CD4-positive, CD25-positive, alpha-beta regulatory T cell (primary cell): ENCODE measurements around the gene TMA16. TPM values are rescaled to one million over a fixed set of nuclear protein-coding genes. Genes with fewer than 3 reads are reported as not detected.

Experiments used
- ATAC-seq, 2 donors: fragments of 150-1000 bp; cut with Tn5 transposase; one replicate each; pipeline ENCODE4 v1.10.0; 2021; ENCODE audit warnings: low read depth in 2 of 2, moderate number of reproducible peaks in 2 of 2, moderate library complexity in 1 of 2
- DNase-seq, 3 donors: peaks; one replicate each; pipeline versions ENCODE4 v3.0.0 to v3.0.0-alpha.2; 2012 to 2022; ENCODE audit warnings: mixed read lengths in 1 of 3
- H3K27ac ChIP-seq: one replicate; pipeline ENCODE4 v1.7.0; 2013; ENCODE audit warnings: mild to moderate bottlenecking, low read length; ENCODE audit not compliant: insufficient read depth, poor library complexity, severe bottlenecking
- H3K27me3 ChIP-seq: one replicate; pipeline ENCODE4 v1.7.0; 2013; ENCODE audit warnings: low read length; ENCODE audit not compliant: control insufficient read depth, insufficient read depth
- H3K36me3 ChIP-seq: one replicate; pipeline ENCODE4 v1.7.0; 2013; ENCODE audit warnings: mild to moderate bottlenecking, low read length, moderate library complexity; ENCODE audit not compliant: control insufficient read depth, insufficient read depth
- H3K4me1 ChIP-seq: 2 replicates; pipeline ENCODE4 v1.7.0; 2013; ENCODE audit warnings: mild to moderate bottlenecking, low read length; ENCODE audit not compliant: insufficient read depth, control insufficient read depth, poor library complexity, severe bottlenecking
- H3K4me3 ChIP-seq: one replicate; pipeline ENCODE4 v1.7.0; 2013; ENCODE audit warnings: low read depth, mild to moderate bottlenecking, low read length, moderate library complexity
- H3K9me3 ChIP-seq, 2 experiments: 1 replicate in 1 of 2; 2 replicates in 1 of 2; pipeline ENCODE4 v1.7.0; 2013; ENCODE audit warnings: low read length in 2 of 2, mild to moderate bottlenecking in 1 of 2, moderate library complexity in 1 of 2; ENCODE audit not compliant: control insufficient read depth in 2 of 2
- H3K27ac Mint-ChIP-seq, 3 donors: one replicate each; pipeline ENCODE4 v1.8.0; 2020 to 2022; ENCODE audit warnings: mild to moderate bottlenecking in 3 of 3, mixed read lengths in 3 of 3, moderate library complexity in 2 of 3
- H3K27me3 Mint-ChIP-seq: one replicate; pipeline ENCODE4 v1.8.0; 2022; ENCODE audit warnings: mild to moderate bottlenecking, mixed read lengths
- H3K36me3 Mint-ChIP-seq: one replicate; pipeline ENCODE4 v1.8.0; 2020; ENCODE audit warnings: mixed read lengths
- H3K4me1 Mint-ChIP-seq, 4 donors: one replicate each; pipeline ENCODE4 v1.8.0; 2020 to 2022; ENCODE audit warnings: mixed read lengths in 4 of 4, mild to moderate bottlenecking in 1 of 4
- H3K4me3 Mint-ChIP-seq, 4 donors: one replicate each; pipeline ENCODE4 v1.8.0; 2020 to 2022; ENCODE audit warnings: mild to moderate bottlenecking in 4 of 4, mixed read lengths in 4 of 4, moderate library complexity in 3 of 4
- H3K9me3 Mint-ChIP-seq, 7 donors: one replicate each; pipeline ENCODE4 v1.8.0; 2020 to 2022; ENCODE audit warnings: mixed read lengths in 7 of 7, mild to moderate bottlenecking in 3 of 7, moderate library complexity in 2 of 7
- polyA plus RNA-seq, 4 donors: library from polyadenylated mRNA; unstranded; fragments of 300-500 nt; fragmentation: Illumina TruSeq; gene quantifications; one replicate each; pipeline ENCODE4 v1.2.3, GENCODE V29; 2021
- total RNA-seq: library from RNA; stranded (reverse); gene quantifications from one replicate; pipeline ENCODE4 v1.2.3, GENCODE V29; 2022

Gene TMA16
- total and polyA plus RNA-seq, 5 donors from 2014 or later = 10.4 to 20.7 (median 15.3) TPM

DNA sequence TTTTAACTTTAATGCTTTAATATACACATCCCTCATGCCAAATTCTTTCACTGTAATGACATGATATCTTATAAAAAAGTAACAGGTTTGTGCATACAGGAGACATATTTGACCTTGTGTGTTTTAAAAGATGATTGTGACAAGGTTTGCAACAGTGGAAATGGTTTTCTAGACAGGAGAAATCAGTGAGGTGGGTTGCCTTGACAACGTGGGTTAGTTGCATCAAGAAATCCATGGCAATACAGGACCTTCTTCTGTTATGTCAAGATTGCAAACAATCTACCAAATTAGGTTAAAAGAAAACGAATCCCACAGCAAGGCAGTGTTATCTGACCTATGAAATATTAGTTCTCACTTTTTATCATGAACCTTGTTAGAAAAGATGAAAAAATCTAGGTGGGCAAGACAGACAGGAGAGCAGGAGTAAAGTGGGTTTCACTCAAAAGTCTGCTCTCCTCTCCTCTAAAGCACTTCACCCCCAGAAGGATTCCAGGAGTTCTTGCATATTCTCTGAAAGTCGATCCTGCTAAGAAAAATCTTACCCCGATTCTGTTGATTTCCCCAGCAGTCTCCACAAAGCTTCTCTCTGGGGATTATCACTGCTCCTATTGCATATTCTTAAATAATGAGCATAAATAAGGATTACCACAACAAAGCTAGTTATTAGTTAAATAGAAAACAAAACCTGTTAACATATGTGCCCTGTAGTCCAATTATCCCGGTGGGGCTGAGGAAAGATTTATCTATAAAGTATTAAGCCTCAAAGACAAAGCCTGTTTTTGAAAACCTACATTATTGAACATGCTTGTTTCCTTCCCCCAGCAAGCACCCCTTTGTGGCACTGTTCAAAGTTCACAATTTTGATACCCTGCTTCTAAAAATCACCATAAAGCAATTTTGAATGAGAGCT, 71.0 kb downstream of the TMA16 start:
- no peak for DNase-seq
- peaks cover 0 to 12% (median 3%) of the 10 kb centered on the region in 7 donors for H3K9me3 Mint-ChIP-seq
- Histone ChIP-seq H3K27me3 (no peaks in the 10 kb centered on the region), H3K27ac (no peak overlapping the region), H3K9me3 (peaks cover 3 to 5% of the 10 kb centered on the region in 2 experiments), H3K36me3 (no peaks in the 10 kb centered on the region), H3K4me1 (no peaks in the 10 kb centered on the region), H3K4me3 (no peak overlapping the region)
- peaks cover 5% of the 10 kb centered on the region for H3K36me3 Mint-ChIP-seq
- no peak overlapping the region for H3K4me3 Mint-ChIP-seq
- H3K4me1 Mint-ChIP-seq = peaks cover 8 to 28% (median 15%) of the 10 kb centered on the region in 4 donors
- ATAC-seq = no peak
- peak overlapping the region; percentile 40 to 70 (median 42) for H3K27ac Mint-ChIP-seq
- H3K27me3 Mint-ChIP-seq = peaks cover 4% of the 10 kb centered on the region

DNA sequence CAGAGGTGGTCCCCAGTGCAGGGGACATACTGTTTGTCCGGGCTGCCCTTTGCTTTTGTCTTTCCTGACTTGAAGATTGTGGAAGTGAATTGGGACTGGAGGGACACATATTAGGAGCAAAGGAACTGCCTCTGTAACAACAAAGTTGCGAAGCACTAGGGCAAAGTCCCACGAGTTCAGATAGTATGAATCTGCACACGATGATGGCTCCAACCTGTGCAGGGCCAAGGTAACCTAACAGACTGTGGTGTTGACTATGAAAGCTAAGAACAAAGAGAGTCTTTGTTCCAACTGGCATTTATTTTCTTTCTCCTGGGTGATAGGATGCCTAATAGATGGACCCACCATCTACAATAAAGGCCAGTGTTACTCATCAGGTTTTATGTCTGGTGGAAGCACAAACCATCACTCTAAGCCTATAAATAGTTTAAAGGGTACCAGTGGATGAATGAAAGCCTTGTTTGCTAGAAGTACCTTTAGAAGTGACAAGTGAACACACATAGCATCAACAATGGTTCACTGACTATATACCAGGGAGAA, 71.8 kb downstream of the TMA16 start:
- Mint-ChIP-seq H3K4me1 (peaks cover 8 to 28% (median 16%) of the 10 kb centered on the region in 4 donors), H3K27me3 (peaks cover 4% of the 10 kb centered on the region), H3K27ac (peak overlapping the region in 1 of 3 donors; percentile 42), H3K4me3 (no peak overlapping the region), H3K36me3 (peaks cover 5% of the 10 kb centered on the region), H3K9me3 (peaks cover 0 to 7% (median 2%) of the 10 kb centered on the region in 7 donors)
- Histone ChIP-seq H3K36me3 (no peaks in the 10 kb centered on the region), H3K9me3 (no peaks in the 10 kb centered on the region), H3K4me1 (no peaks in the 10 kb centered on the region), H3K27me3 (no peaks in the 10 kb centered on the region), H3K27ac (no peak overlapping the region), H3K4me3 (no peak overlapping the region)
- DNase-seq = no peak
- ATAC-seq = no peak

DNA sequence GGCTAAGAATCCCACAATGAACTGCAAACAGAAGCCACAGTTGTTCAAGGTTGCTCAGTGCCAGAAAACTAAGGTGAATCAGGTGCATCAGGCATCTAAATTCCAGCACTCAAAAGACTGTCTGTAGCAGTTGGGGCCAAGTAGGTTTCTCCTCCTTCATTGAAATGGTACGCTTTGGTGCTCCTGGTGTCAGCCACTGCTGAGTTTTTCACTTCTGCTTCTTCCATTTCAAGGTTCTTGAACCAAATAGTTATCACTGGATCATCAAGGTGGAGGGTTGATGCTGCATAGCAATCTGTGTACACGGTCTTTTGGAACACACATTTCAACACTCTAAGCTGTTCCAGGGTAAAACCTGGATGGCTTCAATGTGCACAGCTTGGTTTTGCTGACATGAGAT, 74.4 kb downstream of the TMA16 start:
- ATAC-seq = no peak
- H3K27ac ChIP-seq = no peak overlapping the region

More for the DNA sequence above, 74.4 kb downstream of the TMA16 start:
- no peaks in the 10 kb centered on the region for H3K36me3 ChIP-seq
- H3K27me3 Mint-ChIP-seq = no peaks in the 10 kb centered on the region
- no peak overlapping the region for H3K4me3 Mint-ChIP-seq
- no peaks in the 10 kb centered on the region for H3K9me3 ChIP-seq
- no peak overlapping the region for H3K27ac Mint-ChIP-seq
- H3K9me3 Mint-ChIP-seq = peaks cover 0 to 2% (median 0%) of the 10 kb centered on the region in 7 donors
- no peaks in the 10 kb centered on the region for H3K4me1 ChIP-seq
- H3K36me3 Mint-ChIP-seq = no peaks in the 10 kb centered on the region
- H3K4me3 ChIP-seq = no peak overlapping the region
- H3K4me1 Mint-ChIP-seq = peaks cover 4 to 19% (median 8%) of the 10 kb centered on the region in 4 donors
- H3K27me3 ChIP-seq = peaks cover 3% of the 10 kb centered on the region
- no peak for DNase-seq

Other genes with a start within 250 kb of the TMA16 start
- not detected for gene NPY1R, start 162.1 kb upstream of the TMA16 start, total RNA-seq
- gene NPY1R, start 162.1 kb upstream of the TMA16 start, polyA plus RNA-seq = not detected
- not detected for gene NPY5R, start 150.8 kb upstream of the TMA16 start, total RNA-seq
- not detected for gene NPY5R, start 150.8 kb upstream of the TMA16 start, polyA plus RNA-seq
- not detected for gene TKTL2, start 20.9 kb upstream of the TMA16 start, total RNA-seq
- not detected for gene TKTL2, start 20.9 kb upstream of the TMA16 start, polyA plus RNA-seq